GM18870 (cell line): ENCODE data around the gene CCDC88C.

ENCODE experiments used
- ATAC-seq: cut with Tn5 transposase; IDR thresholded peaks from one replicate; pipeline ENCODE4 v1.9.1; 2021; ENCODE audit warnings: moderate library complexity; ENCODE audit not compliant: unreplicated experiment

The CCDC88C gene

DNA sequence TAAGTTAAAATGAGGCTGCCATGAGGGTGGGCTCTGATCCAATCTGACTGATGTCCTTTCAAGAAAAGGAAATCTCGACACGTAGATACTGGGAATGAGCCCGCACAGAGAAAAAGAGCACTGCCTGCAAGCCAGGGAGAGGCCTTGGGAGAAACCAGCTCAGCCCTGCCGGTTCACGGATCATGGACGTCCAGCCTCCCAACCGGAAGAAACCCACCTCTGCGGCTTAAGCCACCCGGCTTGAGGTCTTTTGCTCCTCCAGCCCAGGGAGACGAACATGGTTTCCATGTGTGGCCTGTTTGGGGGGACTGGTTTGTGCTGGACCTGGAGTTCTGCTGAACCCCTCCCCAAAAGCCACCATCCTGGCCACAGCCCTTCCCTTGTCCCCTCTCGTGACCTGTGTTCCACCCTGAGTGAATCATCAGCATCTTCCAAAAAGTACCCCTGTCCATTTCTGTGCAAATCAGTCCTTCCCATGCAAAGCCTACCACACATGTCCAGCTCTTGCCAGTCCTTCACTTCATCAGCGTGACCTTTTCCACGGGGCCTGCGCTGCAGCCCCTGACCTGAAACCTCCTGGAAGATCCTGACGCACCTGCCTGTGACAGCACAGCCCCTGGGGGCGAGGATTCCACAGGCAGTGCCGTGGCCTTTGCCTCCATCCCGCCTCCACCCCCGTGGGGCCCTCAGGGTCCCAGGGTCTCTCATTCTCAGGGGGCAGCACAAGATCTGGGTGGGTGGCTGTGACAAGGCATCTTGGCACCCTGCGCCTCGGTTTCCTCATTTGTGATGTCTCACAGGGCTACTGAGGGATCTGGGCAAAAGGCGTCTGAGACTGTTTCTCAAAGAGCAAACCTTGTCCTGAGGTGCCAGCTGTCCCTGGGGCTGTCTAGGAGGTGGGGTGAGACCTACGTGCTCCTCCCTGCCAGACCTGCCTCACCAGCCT, 121.5 kb downstream of the CCDC88C start:
- no peak for ATAC-seq

DNA sequence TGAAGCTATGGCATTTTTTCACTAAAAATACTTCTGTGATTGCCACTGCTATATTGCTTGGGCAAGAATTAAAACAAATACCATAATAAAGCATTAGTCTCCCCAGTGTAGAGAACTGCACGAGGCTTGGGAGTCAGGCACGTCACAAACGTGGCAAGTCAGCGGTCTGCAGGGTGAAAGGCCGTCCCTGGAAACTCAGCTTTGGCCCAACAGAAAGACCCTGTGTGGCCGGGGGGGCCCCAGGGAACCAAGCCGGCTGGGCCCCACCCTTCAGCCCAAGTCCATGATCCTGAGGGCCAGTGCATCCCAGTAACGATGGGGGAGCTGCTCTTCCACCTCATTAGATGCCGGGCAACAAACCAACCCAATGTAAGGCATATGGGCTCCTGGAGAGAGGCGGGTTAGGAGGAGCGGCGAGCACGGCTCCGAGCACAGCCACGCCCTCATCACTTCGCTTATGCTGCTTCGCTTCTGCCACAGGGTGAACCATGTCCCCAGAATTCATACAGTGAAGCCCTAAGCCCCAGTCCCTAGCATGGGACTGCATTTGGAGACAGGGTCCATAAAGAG, 122.3 kb downstream of the CCDC88C start:
- no peak for ATAC-seq

DNA sequence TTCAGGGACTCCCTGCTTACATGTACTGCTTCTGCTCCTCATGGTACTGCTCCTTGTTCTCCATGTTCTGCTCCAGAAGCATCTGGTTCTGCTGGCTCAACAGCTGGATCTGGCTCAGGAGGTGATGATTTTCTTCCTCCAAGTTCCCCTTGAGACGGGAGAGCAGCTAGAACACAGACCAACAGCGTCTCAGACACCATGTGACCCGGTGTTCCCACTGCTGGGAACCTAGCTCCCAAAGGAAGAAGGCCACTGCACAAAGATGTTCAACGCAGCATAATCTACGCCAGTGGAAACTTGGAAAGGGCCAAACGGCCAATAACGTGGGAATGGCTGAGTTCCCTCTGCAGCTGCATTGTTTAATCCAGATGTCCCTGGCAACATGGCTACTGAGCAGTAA, 123.5 kb downstream of the CCDC88C start:
- no peak for ATAC-seq

DNA sequence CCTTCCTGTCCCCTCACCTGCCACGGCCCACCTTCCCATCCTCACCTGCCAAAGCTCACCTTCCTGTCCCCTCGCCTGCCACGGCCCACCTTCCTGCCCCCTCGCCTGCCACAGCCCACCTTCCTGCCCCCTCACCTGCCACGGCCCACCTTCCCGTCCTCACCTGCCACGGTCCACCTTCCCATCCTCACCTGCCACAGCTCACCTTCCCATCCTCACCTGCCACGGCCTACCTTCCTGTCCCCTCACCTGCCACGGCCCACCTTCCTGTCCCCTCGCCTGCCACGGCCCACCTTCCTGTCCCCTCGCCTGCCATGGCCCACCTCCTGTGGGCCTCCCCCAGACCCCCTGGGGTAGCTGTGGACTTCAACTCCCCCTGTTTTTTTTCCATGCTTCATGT, 124.3 kb downstream of the CCDC88C start:
- ATAC-seq, result no peak

DNA sequence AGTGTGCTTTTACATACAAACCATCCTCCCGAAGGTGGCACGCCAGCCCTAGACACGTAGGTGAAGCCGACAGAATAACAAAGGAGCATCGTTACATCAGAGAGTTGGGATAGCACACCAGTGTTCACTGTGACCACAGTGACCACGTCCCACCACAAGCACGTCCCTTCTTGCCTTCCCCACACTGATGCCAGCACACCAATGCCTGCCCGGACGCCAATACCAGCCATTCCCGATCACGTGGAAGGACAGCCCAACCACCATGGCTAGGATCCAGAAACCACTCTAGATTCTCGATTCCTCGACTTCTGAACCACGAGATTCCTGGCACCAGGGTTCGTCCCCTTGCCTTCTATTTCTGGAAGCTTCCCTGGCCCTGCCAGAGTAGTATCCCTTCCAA, 125.1 kb downstream of the CCDC88C start:
- no peak for ATAC-seq

DNA sequence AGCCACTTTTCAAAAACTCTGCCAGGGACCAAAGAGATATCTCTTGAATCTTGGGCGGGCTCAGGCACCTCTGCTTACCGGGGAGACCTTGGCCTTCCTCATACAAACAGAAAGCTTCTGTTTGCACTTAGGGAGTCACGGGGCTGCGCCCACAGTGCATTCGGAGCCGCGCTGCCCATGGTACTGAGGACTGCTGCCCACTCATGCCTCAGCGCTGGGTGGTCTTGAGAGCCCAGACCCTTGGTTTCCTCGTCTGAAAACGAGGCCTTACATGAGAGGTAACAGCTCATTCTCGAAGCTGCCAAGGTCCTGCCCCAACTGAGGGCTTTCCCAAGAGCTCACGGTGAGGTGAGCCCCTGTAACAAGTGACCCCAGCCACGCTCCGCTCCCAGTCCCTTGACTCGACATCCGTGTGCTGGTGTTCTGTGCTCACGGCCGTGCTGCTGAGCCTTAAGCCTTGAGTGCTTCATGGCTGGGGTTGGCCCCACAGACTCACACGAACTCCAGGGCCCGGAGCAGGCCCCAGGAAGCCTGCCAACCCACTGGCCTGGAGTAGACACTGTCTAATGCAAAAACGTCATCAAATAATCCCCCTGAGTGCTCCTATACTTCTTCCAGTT, 125.7 kb downstream of the CCDC88C start:
- ATAC-seq, result no peak

DNA sequence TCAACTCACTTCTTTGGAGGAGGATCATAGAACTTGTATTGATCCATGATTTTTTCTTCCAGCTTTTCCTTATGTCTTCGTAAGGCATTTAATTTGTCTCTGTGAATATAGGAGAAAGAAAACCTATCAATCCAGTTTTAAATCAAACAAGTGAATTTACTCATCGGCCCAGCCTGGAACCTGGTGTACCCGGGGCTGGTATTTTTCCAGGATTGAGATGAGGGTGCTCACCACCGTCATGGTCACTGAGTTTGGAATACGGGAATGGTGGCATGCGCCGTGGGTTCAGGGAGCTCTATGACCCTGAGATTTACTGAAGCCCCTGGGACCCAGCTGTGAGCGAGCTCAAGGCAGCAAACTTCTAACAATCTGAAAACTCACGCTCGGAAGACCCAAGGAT, 126.6 kb downstream of the CCDC88C start:
- ATAC-seq, result no peak

DNA sequence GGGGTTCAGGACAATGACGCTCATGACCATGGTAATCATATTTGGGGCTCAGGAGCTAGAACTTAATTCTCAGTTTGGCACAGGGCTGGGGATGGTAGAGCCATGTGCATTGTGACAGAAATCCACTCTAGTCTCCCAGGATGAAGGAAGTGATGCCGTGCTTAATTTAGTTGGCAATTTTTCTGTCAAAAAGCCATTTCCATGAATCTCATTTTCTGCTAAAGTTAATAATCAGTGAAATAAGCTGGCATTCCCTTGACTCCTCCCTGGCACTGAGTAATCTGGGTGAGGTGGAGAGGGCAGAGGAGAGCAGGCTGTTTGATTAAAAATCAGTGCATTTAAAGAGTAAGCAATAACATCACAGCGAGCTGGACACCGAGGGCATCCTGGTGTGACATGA, 128.2 kb downstream of the CCDC88C start:
- no peak for ATAC-seq

DNA sequence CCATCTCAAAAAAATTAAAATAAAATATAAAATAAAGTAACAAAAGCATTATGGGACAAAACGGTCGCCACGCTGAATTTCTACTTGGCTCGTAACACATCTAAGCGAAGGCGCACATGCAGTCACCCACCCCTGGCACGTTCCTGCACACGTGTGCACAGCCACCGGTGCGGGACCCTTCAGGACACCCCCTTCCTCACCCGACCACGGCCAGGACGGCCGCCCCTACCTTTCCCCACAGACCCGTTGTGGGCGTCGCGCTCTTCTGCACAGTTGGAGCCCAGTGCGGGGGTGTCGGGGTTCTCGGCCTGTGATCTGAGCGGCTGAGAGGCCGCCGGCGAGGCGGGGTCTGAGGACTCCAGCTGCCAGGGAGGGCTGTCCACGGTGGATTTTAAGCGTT, 128.7 kb downstream of the CCDC88C start:
- ATAC-seq, result no peak

DNA sequence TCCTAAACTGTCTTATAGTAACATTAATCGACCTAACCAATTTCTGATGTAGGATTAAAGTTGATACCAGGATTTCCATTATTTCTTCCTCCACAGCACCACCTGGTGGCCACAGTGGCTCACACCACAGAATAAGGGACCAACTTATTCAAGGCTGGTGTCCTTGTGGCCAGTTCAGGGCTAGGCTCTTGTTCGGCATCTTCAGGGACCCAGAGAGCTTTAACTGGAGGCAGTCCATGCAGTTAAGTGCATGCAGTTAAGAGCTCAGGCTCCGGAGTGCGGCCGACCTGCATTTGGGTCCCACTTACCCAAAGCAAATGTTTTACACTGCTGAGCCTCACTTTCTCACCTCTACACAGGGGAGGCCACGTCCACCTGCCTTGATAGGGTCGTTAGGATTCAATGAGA, 131.1 kb downstream of the CCDC88C start:
- no peak for ATAC-seq

DNA sequence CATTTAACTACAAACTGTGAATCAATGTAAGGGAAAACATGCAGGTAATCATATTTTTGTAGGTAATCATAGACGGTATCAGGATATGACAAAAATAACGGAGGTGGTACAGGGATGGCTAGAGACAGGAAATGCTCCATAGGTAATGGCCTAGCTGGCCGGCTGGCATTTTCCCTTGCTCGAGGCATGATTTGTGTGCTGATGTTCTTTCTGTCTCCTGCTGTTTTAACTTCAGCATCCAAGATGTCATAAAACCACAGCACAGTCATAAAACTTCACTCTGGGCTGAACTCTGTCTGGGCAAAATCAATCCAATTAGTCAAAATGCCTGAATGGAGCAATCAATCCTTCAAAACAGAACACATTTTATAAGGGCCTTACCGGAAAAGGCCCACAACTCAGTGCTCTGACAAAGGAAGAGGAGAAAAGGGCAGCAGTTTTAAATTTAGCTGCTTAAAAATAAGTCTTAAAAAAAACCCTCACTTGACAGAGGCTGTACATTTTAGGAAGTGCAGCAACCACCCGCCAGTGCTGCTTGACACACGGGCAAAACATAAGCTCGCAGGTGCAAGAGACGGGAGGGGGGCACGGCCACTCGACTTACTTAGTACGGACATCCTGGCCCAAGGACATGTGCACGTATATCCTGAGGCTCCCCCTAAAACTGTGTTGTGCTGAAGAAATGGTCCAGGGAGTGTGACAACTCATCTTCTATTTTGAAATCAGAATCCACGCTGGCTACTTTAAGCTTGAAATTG, 132.7 kb downstream of the CCDC88C start:
- ATAC-seq, result no peak

DNA sequence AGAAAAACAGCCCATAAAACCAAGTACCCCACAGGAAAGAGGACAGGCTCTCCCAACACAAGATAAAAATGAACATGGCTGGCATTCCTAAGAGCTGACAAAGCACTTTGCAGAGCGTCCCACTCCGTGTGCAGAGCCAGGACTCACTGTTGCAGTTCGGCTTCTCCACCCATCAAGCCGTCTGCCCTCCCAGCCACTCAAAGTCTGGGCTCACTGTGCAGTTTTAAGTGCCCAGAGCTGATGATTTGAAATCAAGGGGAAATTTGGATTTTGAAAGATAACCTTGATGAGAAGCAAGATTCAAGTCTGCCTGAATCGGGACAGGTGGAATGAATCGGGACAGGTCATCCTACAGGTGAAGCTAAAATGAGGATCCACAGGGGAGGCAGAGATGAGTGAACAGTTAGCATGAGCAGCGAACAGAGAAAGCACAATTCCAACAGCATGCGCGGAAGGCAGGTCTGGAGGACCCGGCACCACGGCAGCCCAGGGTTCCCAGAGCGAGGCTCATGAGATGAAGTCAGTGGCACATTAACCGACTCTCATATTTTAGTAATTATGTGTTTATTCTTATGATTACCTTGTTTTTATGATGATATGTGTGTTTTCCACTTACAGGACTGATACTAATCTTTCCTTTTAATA, 133.4 kb downstream of the CCDC88C start:
- no peak for ATAC-seq

DNA sequence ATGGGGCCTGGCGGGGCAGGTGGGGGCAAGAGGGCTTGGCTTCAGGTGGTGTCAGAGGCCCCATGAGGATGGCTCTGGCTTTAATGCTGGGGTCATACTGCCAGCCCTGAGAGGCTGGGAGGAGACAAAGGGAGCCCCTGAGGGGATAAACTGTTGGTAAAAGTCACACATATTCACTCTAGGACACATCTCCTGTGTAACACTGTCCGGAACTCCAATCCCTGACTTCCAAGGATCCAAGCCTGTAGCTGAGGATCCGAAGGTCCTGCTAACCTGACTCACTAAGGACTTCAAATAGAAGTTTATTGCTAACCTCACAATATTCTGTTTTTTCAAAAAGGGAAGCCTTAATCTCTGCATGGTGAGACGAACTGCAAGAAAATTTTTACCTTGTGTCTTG, 134.0 kb downstream of the CCDC88C start:
- ATAC-seq, result no peak

DNA sequence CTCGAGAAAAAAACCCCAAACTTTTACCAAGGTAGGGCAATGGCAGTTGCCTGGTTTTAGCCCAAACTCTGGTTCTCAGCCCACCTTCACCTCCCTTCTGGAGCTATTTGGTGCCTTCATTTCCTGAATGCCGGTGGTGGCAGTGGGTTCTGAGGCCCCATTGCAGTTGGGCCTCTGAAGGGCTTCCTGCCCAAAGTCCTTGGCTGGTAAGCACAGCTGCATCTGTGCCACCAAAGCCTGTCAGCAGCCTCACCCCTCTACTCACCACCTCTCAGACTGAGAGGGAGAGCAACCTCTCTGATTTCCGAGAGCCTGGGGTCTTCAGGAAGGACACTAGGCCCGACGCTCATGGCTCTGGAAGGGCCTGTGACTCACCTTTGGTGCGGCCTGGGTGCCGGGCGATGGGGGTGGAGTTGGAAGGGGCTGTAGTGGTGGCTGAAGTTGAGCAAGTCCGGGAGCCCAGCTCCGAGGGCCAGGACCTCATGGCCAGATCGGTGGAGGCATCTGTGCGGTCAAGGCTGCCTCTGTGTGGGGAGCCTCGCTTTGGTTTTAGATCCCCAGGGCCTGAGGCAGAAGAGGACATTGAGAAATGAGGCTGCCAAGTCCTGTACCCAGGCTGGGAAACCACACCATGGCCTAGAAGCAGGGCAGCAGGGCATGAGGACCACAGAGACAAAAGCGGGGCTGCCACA, 134.5 kb downstream of the CCDC88C start:
- no peak for ATAC-seq

DNA sequence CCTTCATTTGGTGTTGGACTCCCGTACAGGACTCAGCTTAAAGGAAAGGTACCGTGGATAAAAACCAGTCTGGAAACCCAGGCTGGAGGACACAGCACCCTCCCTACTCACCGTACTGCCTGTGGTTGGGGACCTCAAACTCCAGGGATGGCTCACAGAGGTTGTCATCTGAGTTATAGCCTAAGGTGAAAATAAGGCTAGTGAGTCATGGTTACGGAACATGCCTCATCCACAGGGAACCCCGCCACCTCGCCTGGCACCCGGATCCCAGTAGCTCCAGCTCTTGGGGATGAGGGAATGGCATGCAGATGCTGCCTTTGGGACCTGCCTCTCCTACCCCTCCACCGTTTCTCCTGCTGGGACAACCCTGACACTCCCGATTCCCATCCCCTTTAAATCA, 136.3 kb downstream of the CCDC88C start:
- ATAC-seq, result no peak

DNA sequence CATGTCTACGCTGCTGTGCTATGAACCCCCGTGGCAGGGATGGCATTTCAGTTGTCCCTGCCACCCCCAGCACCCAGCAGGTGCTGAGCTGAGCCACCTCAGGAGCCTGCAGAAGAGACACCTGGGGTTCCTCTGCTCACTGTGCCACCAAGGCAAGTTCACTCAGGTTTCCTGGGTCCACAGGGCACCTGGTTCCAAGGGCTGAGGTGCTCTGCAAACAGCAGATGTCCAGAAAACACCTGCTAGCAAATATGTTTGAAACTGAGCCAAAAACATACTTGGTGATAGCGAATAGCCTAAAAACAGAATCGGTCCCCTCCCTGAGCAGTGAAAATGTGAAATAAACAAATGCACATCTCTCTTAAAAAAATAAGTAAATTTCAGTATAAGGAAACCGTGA, 137.5 kb downstream of the CCDC88C start:
- no peak for ATAC-seq

DNA sequence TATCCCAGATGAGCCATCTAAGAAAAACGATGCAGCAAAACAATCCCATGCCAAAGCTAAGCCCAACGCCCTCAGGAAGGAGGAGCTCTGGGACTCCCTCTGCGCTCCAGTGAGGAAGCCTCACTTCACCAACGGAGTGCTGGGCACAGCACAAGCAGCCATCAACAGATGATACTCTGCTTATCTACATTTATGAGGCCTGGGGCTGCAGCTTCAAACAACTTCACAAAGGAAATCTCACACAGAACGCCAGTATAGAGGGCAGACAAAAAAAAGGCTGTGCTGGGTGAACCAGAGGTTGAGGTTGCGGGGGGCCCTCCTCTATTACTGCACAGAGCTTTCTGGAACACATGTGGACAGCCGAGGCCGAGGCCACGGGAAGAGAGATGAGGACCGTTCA, 138.3 kb downstream of the CCDC88C start:
- no peak for ATAC-seq

DNA sequence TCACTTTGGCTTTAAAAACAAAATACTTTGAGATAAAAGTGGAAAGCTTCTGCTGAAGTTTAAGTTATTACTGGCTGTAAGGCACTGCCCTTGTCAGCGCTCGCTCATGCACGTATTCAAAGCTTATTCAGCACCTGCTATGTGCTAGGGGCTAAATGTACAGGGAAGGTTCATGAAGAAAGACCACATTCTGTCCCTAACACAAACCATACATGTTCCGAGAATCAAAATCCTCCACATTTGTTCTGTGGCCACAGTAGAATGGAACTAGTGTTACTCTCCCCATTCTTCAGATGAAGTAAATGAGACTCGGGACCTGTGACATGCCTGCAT, 139.3 kb downstream of the CCDC88C start:
- no peak for ATAC-seq

DNA sequence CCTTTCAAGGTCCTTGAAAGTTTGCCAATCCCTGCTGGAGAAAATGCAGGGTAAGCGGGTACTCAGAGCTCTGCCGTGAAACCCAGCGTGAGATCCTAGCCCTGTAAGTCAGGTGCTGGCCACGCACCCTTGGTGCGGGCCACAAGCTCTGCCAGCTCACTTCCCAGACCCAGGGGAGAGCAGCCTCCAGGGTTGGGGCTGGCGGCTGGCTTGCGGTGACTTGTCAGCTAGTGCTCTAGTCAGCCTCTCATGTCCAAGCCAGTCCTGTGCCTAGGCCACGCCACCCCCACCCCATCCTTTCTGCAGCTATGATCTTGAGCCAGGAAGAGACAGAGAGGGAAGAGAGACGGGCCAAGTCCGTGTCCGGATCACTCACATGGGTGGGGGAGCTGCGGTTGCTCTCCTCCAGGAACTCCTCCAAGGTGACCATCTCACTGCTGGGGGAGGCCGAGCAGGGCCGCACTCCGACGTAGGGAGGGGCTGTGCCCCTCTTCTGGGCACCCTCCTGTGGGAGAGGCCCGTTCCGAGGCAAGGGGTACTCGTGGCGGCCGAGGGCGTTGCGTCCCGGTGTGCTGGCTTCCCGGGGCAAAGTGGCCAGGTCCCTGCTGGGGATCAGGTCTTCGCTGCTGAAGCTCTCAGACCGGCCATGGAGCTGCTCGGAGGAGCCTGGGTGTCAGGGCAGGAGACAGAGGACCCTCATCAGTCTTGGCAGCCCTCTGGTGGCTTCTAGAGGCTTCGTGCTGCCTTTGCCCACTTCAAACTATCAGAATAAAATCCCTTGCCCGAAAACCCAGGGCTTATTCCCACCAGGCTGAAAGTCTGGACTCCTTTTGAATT, 139.9 kb downstream of the CCDC88C start:
- ATAC-seq, result no peak

DNA sequence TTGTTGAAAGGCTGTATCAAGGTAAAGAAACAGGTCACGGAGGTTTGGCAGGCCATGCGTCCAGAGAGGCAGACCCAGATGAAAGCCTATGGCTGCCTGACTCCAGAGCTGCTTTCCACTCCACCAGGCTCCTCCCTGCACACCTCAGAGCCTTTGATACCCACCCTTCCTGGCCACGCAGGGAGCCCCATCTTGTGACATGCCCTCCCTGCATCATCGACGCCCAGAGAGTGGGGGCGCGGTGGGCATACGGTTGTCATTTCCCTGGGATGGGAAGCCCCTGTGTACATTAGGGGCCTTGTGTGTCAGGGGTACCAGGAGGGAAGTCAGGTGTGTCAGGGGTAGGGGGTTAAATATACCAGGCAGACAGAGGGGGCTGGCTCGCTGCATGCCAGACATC, 142.8 kb downstream of the CCDC88C start:
- no peak for ATAC-seq
